Renal pelvis (tissue), 4 donors: ENCODE measurements around the gene ARMC9. TPM values are rescaled to one million over a fixed set of nuclear protein-coding genes. Genes with fewer than 3 reads are reported as not detected.

Experiments
- DNase-seq: peaks from one replicate; pipeline ENCODE4 v3.0.0-alpha.2; 2013
- polyA plus RNA-seq, 3 donors: library from polyadenylated mRNA; unstranded; fragments of 120-200 nt; gene quantifications; one replicate each; pipeline ENCODE4 v1.2.1, GENCODE V29; 2013; ENCODE audit not compliant: insufficient read length in 3 of 3

Gene ARMC9
- polyA plus RNA-seq, 3 donors = 27.3 to 30.6 (median 27.4) TPM

- DNase-seq = no peak
Observed at GRCh38 chr2:231380307-231380706, 181.9 kb downstream of the ARMC9 start.

GRCh38 chr2:231380991-231381847 lies 182.8 kb downstream of the ARMC9 start:
- no peak for DNase-seq

- no peak for DNase-seq
Observed at GRCh38 chr2:231382116-231382515, 183.7 kb downstream of the ARMC9 start.

GRCh38 chr2:231383416-231384108 lies 185.1 kb downstream of the ARMC9 start:
- DNase-seq = no peak

- DNase-seq = no peak
Observed at GRCh38 chr2:231384109-231384435, 185.6 kb downstream of the ARMC9 start.

GRCh38 chr2:231384970-231385369 lies 186.5 kb downstream of the ARMC9 start:
- no peak for DNase-seq

GRCh38 chr2:231385429-231385828 lies 187.0 kb downstream of the ARMC9 start:
- no peak for DNase-seq

- DNase-seq = no peak
Observed at GRCh38 chr2:231386446-231386845, 188.0 kb downstream of the ARMC9 start.

- no peak for DNase-seq
Observed at GRCh38 chr2:231387904-231388724, 189.7 kb downstream of the ARMC9 start.

GRCh38 chr2:231388725-231389346 lies 190.4 kb downstream of the ARMC9 start:
- DNase-seq = no peak

- DNase-seq = no peak
Observed at GRCh38 chr2:231390667-231391066, 192.2 kb downstream of the ARMC9 start.

GRCh38 chr2:231391981-231392380 lies 193.6 kb downstream of the ARMC9 start:
- DNase-seq = no peak

GRCh38 chr2:231392431-231393148 lies 194.2 kb downstream of the ARMC9 start:
- no peak for DNase-seq

- DNase-seq = no peak
Observed at GRCh38 chr2:231393149-231394131, 195.0 kb downstream of the ARMC9 start.

- no peak for DNase-seq
Observed at GRCh38 chr2:231394211-231395141, 196.0 kb downstream of the ARMC9 start.

- no peak for DNase-seq
Observed at GRCh38 chr2:231395188-231396057, 197.0 kb downstream of the ARMC9 start, which contains the start of gene B3GNT7. Gene B3GNT7, plus strand, starts transcription at chr2:231395710. Its CDS starts 94 bp downstream, at chr2:231395804.

GRCh38 chr2:231396058-231396821 lies 197.8 kb downstream of the ARMC9 start:
- DNase-seq = no peak
